ENCODE data around the gene MPP1. TPM values are rescaled to one million over a fixed set of nuclear protein-coding genes. Genes with fewer than 3 reads are reported as not detected.

Gene MPP1
- total and polyA plus RNA-seq, 9 of the 15 experiments (the other 6 are each of a cell fraction or from before 2014, with no cell fraction given), result 227 to 395 (median 283) TPM

- no peak for TF ChIP-seq EWSR1 (IDR thresholded peaks at IDR 0.05; ENCODE audit: borderline replicate concordance, low read depth, partially characterized antibody)
- TF ChIP-seq CLOCK (CRISPR knock-in tag; IDR thresholded peaks at IDR 0.05; ENCODE audit: borderline replicate concordance), result no peak
- no peak for TF ChIP-seq ZNF184 (CRISPR knock-in tag; IDR thresholded peaks at IDR 0.05)
- TF ChIP-seq GTF2F1 (IDR thresholded peaks at IDR 0.05; ENCODE audit: low read depth, low read length), result no peak
- no peak for TF ChIP-seq E2F4 (CRISPR knock-in tag; IDR thresholded peaks at IDR 0.05; ENCODE audit: low read depth)
- no peak for TF ChIP-seq HSF4 (CRISPR knock-in tag; IDR thresholded peaks at IDR 0.05; ENCODE audit: borderline replicate concordance)
- no peak for TF ChIP-seq FOXK1 (CRISPR knock-in tag; IDR thresholded peaks at IDR 0.05; ENCODE audit: borderline replicate concordance)
- TF ChIP-seq, protein P1, sequence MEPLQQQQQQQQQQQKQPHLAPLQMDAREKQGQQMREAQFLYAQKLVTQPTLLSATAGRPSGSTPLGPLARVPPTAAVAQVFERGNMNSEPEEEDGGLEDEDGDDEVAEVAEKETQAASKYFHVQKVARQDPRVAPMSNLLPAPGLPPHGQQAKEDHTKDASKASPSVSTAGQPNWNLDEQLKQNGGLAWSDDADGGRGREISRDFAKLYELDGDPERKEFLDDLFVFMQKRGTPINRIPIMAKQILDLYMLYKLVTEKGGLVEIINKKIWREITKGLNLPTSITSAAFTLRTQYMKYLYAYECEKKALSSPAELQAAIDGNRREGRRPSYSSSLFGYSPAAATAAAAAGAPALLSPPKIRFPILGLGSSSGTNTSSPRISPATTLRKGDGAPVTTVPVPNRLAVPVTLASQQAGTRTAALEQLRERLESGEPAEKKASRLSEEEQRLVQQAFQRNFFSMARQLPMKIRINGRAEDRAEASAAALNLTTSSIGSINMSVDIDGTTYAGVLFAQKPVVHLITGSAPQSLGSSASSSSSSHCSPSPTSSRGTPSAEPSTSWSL (CRISPR knock-in tag; IDR thresholded peaks at IDR 0.05; ENCODE audit: borderline replicate concordance), result no peak
- TF ChIP-seq PPARD (CRISPR knock-in tag; IDR thresholded peaks at IDR 0.05), result no peak
- TF ChIP-seq, protein P2, sequence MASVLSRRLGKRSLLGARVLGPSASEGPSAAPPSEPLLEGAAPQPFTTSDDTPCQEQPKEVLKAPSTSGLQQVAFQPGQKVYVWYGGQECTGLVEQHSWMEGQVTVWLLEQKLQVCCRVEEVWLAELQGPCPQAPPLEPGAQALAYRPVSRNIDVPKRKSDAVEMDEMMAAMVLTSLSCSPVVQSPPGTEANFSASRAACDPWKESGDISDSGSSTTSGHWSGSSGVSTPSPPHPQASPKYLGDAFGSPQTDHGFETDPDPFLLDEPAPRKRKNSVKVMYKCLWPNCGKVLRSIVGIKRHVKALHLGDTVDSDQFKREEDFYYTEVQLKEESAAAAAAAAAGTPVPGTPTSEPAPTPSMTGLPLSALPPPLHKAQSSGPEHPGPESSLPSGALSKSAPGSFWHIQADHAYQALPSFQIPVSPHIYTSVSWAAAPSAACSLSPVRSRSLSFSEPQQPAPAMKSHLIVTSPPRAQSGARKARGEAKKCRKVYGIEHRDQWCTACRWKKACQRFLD (CRISPR knock-in tag; IDR thresholded peaks at IDR 0.05), result no peak
- no peak for TF ChIP-seq TAF9B (IDR thresholded peaks at IDR 0.05; ENCODE audit: partially characterized antibody)
Measured at GRCh38 chrX:154750301-154751202, 54.7 kb downstream of the MPP1 start, which contains the start of gene GAB3 (continued).
